ENCODE data around the gene DHX16. TPM values are rescaled to one million over a fixed set of nuclear protein-coding genes. Genes with fewer than 3 reads are reported as not detected.

Gene DHX16
- total RNA-seq, 1 experiment from 2014 or later, result 44.5 TPM

DNA sequence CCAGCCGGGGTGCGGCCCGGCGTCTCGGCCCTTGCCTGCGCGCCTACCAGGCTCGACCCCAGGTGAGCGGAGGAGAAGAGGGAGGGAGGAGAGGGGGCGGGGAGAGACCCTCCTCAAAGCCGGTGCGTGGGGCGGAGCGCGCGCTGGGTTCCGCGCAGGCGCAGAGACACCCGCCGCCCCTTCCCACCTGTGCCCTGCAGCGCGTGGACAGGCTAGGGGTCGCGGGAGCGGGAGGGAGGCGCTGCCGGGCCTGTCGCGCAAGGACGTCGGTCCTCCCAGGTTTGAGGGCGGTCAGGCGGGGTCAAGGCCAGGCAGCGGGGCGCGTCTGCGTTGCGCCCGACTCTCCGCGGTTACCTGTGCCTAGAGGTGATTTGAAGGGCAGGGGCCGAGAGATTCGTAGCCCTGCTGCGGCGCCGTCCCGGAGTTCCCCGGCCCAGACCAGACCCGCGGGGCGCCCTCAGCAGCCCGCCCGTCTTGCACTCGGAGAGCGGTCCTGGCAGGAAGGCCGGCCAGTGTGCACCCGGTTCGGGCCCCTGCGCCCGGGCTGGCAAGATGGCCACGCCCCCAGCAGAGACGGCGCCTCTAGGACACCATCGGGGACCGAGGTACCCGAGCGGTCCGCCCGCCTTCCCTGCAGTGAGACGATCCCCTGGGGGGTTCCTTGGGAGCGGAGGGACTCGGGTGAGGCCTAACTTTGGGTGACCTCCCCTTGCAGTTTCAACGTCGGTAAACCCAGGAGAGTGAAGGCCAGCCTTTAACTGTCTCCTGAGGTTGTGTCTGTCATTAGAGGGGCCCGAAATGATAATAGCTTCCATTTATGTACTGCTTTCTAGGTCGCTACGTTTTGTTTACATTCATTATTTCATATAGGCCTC lies 25.3 kb downstream of the DHX16 start:
- Histone ChIP-seq H3K9me3 (ENCODE audit: control insufficient read depth, insufficient read depth, low read depth, low read length) (no peaks in the 10 kb centered on the region), H3K4me1 (ENCODE audit: control insufficient read depth, insufficient read depth, low read length) (peaks cover 17% of the 10 kb centered on the region), H3K4me3 (ENCODE audit: low read depth in 2 of 2, low read length in 2 of 2) (peak overlapping the region; percentile 83 to 93), H3K36me3 (ENCODE audit: control insufficient read depth, insufficient read depth, low read length) (peaks cover 3% of the 10 kb centered on the region), H3K27me3 (ENCODE audit: control insufficient read depth, insufficient read depth, low read length) (no peaks in the 10 kb centered on the region), H3K27ac (ENCODE audit: low read length) (peak overlapping the region; percentile 93)
- ChIA-PET POLR2A (no interaction called here), CTCF (interaction anchor here (0.7 kb wide), 1 partner anchor 249 kb away, joined by 6 read pairs; no protein-coding TSS in a partner anchor)
- DNase-seq (ENCODE audit: low read depth, low spot score) (no peak), ATAC-seq (peak; percentile 86)
- intact Hi-C loops (cut with micrococcal nuclease; ENCODE audit: unreplicated experiment), result no loop called here
- no TSS peak for BruUV-seq (replicated peaks)
- in situ Hi-C loops (cut with HindIII; ENCODE audit: low pct_unique_long_range_greater_than_20kb, low sequenced_read_pairs), result no loop called here
- TF ChIP-seq TCF7L2 (IDR thresholded peaks at IDR 0.05; ENCODE audit: low read depth, low read length), result no peak
- TF ChIP-seq, protein P1, sequence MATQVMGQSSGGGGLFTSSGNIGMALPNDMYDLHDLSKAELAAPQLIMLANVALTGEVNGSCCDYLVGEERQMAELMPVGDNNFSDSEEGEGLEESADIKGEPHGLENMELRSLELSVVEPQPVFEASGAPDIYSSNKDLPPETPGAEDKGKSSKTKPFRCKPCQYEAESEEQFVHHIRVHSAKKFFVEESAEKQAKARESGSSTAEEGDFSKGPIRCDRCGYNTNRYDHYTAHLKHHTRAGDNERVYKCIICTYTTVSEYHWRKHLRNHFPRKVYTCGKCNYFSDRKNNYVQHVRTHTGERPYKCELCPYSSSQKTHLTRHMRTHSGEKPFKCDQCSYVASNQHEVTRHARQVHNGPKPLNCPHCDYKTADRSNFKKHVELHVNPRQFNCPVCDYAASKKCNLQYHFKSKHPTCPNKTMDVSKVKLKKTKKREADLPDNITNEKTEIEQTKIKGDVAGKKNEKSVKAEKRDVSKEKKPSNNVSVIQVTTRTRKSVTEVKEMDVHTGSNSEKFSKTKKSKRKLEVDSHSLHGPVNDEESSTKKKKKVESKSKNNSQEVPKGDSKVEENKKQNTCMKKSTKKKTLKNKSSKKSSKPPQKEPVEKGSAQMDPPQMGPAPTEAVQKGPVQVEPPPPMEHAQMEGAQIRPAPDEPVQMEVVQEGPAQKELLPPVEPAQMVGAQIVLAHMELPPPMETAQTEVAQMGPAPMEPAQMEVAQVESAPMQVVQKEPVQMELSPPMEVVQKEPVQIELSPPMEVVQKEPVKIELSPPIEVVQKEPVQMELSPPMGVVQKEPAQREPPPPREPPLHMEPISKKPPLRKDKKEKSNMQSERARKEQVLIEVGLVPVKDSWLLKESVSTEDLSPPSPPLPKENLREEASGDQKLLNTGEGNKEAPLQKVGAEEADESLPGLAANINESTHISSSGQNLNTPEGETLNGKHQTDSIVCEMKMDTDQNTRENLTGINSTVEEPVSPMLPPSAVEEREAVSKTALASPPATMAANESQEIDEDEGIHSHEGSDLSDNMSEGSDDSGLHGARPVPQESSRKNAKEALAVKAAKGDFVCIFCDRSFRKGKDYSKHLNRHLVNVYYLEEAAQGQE (IDR thresholded peaks at IDR 0.05; ENCODE audit: insufficient read depth in 1 of 2, low read depth in 2 of 2, low read length in 1 of 2), result no peak
- peak; percentile 55; the same call in 1 of the 2 replicates for TF ChIP-seq SIN3A (IDR thresholded peaks at IDR 0.05; ENCODE audit: borderline replicate concordance, insufficient read depth, low read depth, low read length)
- peak; percentile 72 for TF ChIP-seq POLR2AphosphoS5 (IDR thresholded peaks at IDR 0.05; ENCODE audit: low read depth, low read length)
- TF ChIP-seq, protein P2, sequence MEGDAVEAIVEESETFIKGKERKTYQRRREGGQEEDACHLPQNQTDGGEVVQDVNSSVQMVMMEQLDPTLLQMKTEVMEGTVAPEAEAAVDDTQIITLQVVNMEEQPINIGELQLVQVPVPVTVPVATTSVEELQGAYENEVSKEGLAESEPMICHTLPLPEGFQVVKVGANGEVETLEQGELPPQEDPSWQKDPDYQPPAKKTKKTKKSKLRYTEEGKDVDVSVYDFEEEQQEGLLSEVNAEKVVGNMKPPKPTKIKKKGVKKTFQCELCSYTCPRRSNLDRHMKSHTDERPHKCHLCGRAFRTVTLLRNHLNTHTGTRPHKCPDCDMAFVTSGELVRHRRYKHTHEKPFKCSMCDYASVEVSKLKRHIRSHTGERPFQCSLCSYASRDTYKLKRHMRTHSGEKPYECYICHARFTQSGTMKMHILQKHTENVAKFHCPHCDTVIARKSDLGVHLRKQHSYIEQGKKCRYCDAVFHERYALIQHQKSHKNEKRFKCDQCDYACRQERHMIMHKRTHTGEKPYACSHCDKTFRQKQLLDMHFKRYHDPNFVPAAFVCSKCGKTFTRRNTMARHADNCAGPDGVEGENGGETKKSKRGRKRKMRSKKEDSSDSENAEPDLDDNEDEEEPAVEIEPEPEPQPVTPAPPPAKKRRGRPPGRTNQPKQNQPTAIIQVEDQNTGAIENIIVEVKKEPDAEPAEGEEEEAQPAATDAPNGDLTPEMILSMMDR (IDR thresholded peaks at IDR 0.05), result no peak

GRCh38 chr6:30646450-30647241 lies 26.2 kb downstream of the DHX16 start, which contains the start of gene C6orf136:
C6orf136 (plus strand) TSS chr6:30647133; CDS start chr6:30647232, 99 bp downstream.
- Histone ChIP-seq H3K9me3 (ENCODE audit: control insufficient read depth, insufficient read depth, low read depth, low read length) (no peaks in the 10 kb centered on the region), H3K27me3 (ENCODE audit: control insufficient read depth, insufficient read depth, low read length) (no peaks in the 10 kb centered on the region), H3K4me3 (ENCODE audit: low read depth in 2 of 2, low read length in 2 of 2) (peak within 1 kb of the TSS; percentile 83 to 93), H3K36me3 (ENCODE audit: control insufficient read depth, insufficient read depth, low read length) (no peaks in the 10 kb centered on the region; the same call in 1 of the 2 replicates), H3K27ac (ENCODE audit: low read length) (peak within 1 kb of the TSS; percentile 93), H3K4me1 (ENCODE audit: control insufficient read depth, insufficient read depth, low read length) (peaks cover 17% of the 10 kb centered on the region)
- BruUV-seq (replicated peaks), result TSS peak; percentile 70
- ChIA-PET CTCF (interaction anchor here (0.6 to 1.1 kb wide), 2 partner anchors 441 to 1622 kb away, joined by 3 read pairs; no protein-coding TSS in a partner anchor), POLR2A (interaction anchor here (0.7 kb wide), 1 partner anchor 12 kb away, joined by 4 read pairs; no protein-coding TSS in a partner anchor)
- TF ChIP-seq, protein P2 (IDR thresholded peaks at IDR 0.05), result no peak
- TF ChIP-seq SIN3A (IDR thresholded peaks at IDR 0.05; ENCODE audit: borderline replicate concordance, insufficient read depth, low read depth, low read length) (no peak), TCF7L2 (IDR thresholded peaks at IDR 0.05; ENCODE audit: low read depth, low read length) (no peak), POLR2AphosphoS5 (IDR thresholded peaks at IDR 0.05; ENCODE audit: low read depth, low read length) (no peak)
- intact Hi-C loops (cut with micrococcal nuclease; ENCODE audit: unreplicated experiment) (no loop called here), in situ Hi-C loops (cut with HindIII; ENCODE audit: low pct_unique_long_range_greater_than_20kb, low sequenced_read_pairs) (no loop called here)
- ATAC-seq, result peak; percentile 89
- peak; percentile 54 for DNase-seq (ENCODE audit: low read depth, low spot score)
